Upper lobe of left lung (tissue), 4 donors: Measurements from ENCODE around the gene OLFM2.

Experiments used
- CTCF ChIP-seq, 6 experiments: fragments of 450-650 bp in 4 of 6; fragments of 200-600 bp in 2 of 6; sonication (generic) in 2 of 6; IDR thresholded peaks; one replicate each; pipeline ENCODE4 v1.5.1; 2016 to 2019; ENCODE audit warnings: antibody characterized with exemption in 6 of 6
- EP300 ChIP-seq, 4 donors: sonication (generic); formaldehyde crosslinking; IDR thresholded peaks; one replicate each; pipeline ENCODE4 v1.5.1; 2017; ENCODE audit warnings: antibody characterized with exemption in 4 of 4, control low read depth in 2 of 4

- no peak for TF ChIP-seq CTCF (IDR thresholded peaks at IDR 0.05)
- TF ChIP-seq EP300 (IDR thresholded peaks at IDR 0.05): no peak
Observed at GRCh38 chr19:9943744-9944143, 7.4 kb upstream of the OLFM2 start.
